PC-3 (cell line): ENCODE results near the gene LSR. TPM values are rescaled to one million over a fixed set of nuclear protein-coding genes. Genes with fewer than 3 reads are reported as not detected.
A peak's percentile ranks its signal among the peaks of the same experiment; 100 is the strongest.

Experiments used
- ATAC-seq: fragments of 200-7000 bp; cut with Tn5 transposase; 2 replicates; pipeline ENCODE4 v1.9.1; 2020; ENCODE audit warnings: mild to moderate bottlenecking, moderate library complexity
- Bru-seq: library from RNA; stranded (reverse); fragments of 400-500 nt; gene quantifications from one replicate; lab custom pipeline; 2021; lab: Mats Ljungman, UMichigan
- BruChase-seq, 2 experiments: library from RNA; stranded (reverse); fragments of 400-500 nt; gene quantifications; one replicate each; lab custom pipeline; 2021; lab: Mats Ljungman, UMichigan
- BruUV-seq: library from RNA; stranded (reverse); fragments of 400-500 nt; replicated peaks from 2 replicates; lab custom pipeline; 2021; lab: Mats Ljungman, UMichigan
- CTCF ChIA-PET: fragments of 300-600 bp; sonication (Branson Sonifier 250); formaldehyde crosslinking; loops from one replicate; lab custom pipeline; 2022; ENCODE audit warnings: antibody characterized with exemption; lab: Charles Lee
- POLR2A ChIA-PET: fragments of 300-600 bp; sonication (Branson Sonifier 250); formaldehyde crosslinking; loops from one replicate; lab custom pipeline; 2022; ENCODE audit warnings: antibody characterized with exemption; ENCODE audit not compliant: unreplicated experiment; lab: Charles Lee
- DNase-seq: peaks from one replicate; pipeline ENCODE4 v3.0.0-alpha.2; 2015
- H2AFZ ChIP-seq: fragments of 300-600 bp; sonication (generic); 2 replicates; pipeline ENCODE4 v1.6.0; 2016; ENCODE audit warnings: antibody characterized with exemption, low read length
- H3F3A ChIP-seq: fragments of 300-600 bp; sonication (generic); one replicate; pipeline ENCODE4 v1.6.0; 2017; ENCODE audit warnings: antibody characterized with exemption, low read length, control low read depth, mild to moderate bottlenecking; ENCODE audit not compliant: unreplicated experiment
- H3K27ac ChIP-seq: fragments of 300-600 bp; sonication (generic); 2 replicates; pipeline ENCODE4 v1.5.1; 2016; ENCODE audit warnings: mild to moderate bottlenecking, low read length
- H3K27me3 ChIP-seq: fragments of 300-600 bp; sonication (generic); 2 replicates; pipeline ENCODE4 v1.6.1; 2016; ENCODE audit warnings: low read length, mixed read lengths
- H3K36me3 ChIP-seq: fragments of 300-600 bp; sonication (generic); 2 replicates; pipeline ENCODE4 v1.6.1; 2016; ENCODE audit warnings: low read depth, mixed run types, low read length, mixed read lengths
- H3K4me1 ChIP-seq: fragments of 300-600 bp; sonication (generic); 2 replicates; pipeline ENCODE4 v1.5.1; 2016; ENCODE audit warnings: low read length; ENCODE audit not compliant: insufficient read depth
- H3K4me2 ChIP-seq: fragments of 300-600 bp; sonication (generic); 2 replicates; pipeline ENCODE4 v1.6.0; 2016; ENCODE audit warnings: low read length
- H3K4me3 ChIP-seq: fragments of 300-600 bp; sonication (generic); 2 replicates; pipeline ENCODE4 v1.5.1; 2016; ENCODE audit warnings: mild to moderate bottlenecking, low read length, mixed read lengths
- H3K79me2 ChIP-seq: fragments of 300-600 bp; sonication (generic); 2 replicates; pipeline ENCODE4 v1.6.1; 2017; ENCODE audit warnings: low read length, mixed read lengths
- H3K9ac ChIP-seq: fragments of 300-600 bp; sonication (generic); 2 replicates; pipeline ENCODE4 v1.6.0; 2016; ENCODE audit warnings: mild to moderate bottlenecking, low read length
- H3K9me2 ChIP-seq: fragments of 300-600 bp; sonication (generic); replicated peaks from 2 replicates; pipeline ENCODE4 v1.6.1; 2016; ENCODE audit warnings: mixed run types, low read length, mixed read lengths
- H3K9me3 ChIP-seq: fragments of 300-600 bp; sonication (generic); 2 replicates; pipeline ENCODE4 v1.6.1; 2016; ENCODE audit warnings: low read length, mixed read lengths
- H4K20me1 ChIP-seq: fragments of 300-600 bp; sonication (generic); 2 replicates; pipeline ENCODE4 v1.6.1; 2016; ENCODE audit warnings: low read length, mixed read lengths
- CTCF ChIP-seq: fragments of 300-600 bp; sonication (generic); conservative IDR thresholded peaks from 2 replicates; pipeline ENCODE4 v1.5.1; 2017; ENCODE audit warnings: antibody characterized with exemption, low read depth, mild to moderate bottlenecking, low read length
- EZH2 ChIP-seq: fragments of 300-600 bp; sonication (generic); IDR thresholded peaks from one replicate; pipeline ENCODE4 v1.6.1; 2017; ENCODE audit warnings: antibody characterized with exemption, mild to moderate bottlenecking, low read length; ENCODE audit not compliant: unreplicated experiment
- EZH2phosphoT487 ChIP-seq: fragments of 300-600 bp; sonication (generic); IDR thresholded peaks from 2 replicates; pipeline ENCODE4 v1.6.1; 2018; ENCODE audit warnings: mild to moderate bottlenecking, antibody characterized with exemption, low read length, borderline replicate concordance
- intact Hi-C: fragments of 100-400 bp; cut with micrococcal nuclease; formaldehyde crosslinking; loops from 2 replicates; pipeline ENCODE4 v1.9.0; 2023
- long read RNA-seq: library from polyadenylated mRNA; unstranded; transcript quantifications from one replicate; pipeline ENCODE4 v2.0.0, GENCODE V29; 2021; ENCODE audit not compliant: unreplicated experiment
- total RNA-seq: library from RNA; depleted of rRNA; stranded (reverse); fragments of >200 nt; gene quantifications from 2 replicates; pipeline ENCODE4 v1.2.3, GENCODE V29; 2014; rRNA removed

Gene LSR
- 80.3 and 91.0 TPM in 2 replicates for total RNA-seq
- percentile 59 among the genes with signal in this experiment for Bru-seq, nascent RNA
- percentile 68 among the genes with signal in this experiment for BruChase-seq, experiment 1, labeled RNA remaining after a 6-hour chase
- BruChase-seq, experiment 2, labeled RNA remaining after a 2-hour chase, result percentile 60 among the genes with signal in this experiment
- long read RNA-seq, transcript LSR-202 (9 exons, 2,105 nt), result minor isoform, 41 of 212 reads
- long read RNA-seq, transcript LSR-214 (10 exons, 2,274 nt), result minor isoform, 8 of 212 reads
- long read RNA-seq, transcript LSR-205 (7 exons, 1,606 nt), result minor isoform, 5 of 212 reads
- long read RNA-seq, transcript LSR-203 (8 exons, 1,963 nt), result major isoform, 74 of 212 reads
- long read RNA-seq, partial matches to known transcripts, result 43 of 212 reads
- long read RNA-seq, other reads (novel, unspliced or antisense), result 37 of 212 reads

GRCh38 chr19:35248310-35249145 is at the start of gene LSR:
Gene LSR, plus strand, starts transcription at chr19:35249002. Its CDS starts 21 bp downstream, at chr19:35249023.
- CTCF ChIA-PET, result no interaction called here
- peak; percentile 80 for ATAC-seq
- TF ChIP-seq CTCF, result no peak
- no peak for TF ChIP-seq EZH2
- TF ChIP-seq EZH2phosphoT487, result no peak

GRCh38 chr19:35199481-35199880 is 49.3 kb upstream of the LSR start:
- Histone ChIP-seq H3F3A (no peaks in the 10 kb centered on the region), H3K4me1 (no peaks in the 10 kb centered on the region), H3K9ac (no peak overlapping the region), H3K27ac (no peak overlapping the region), H3K4me2 (no peak overlapping the region), H3K4me3 (no peak overlapping the region), H3K9me2 (no peaks in the 10 kb centered on the region), H4K20me1 (no peaks in the 10 kb centered on the region), H3K79me2 (no peaks in the 10 kb centered on the region), H3K9me3 (no peaks in the 10 kb centered on the region), H3K27me3 (0 out of 2 replicates have a peak, but pooled peaks cover 5% of the 10 kb centered on the region), H3K36me3 (no peaks in the 10 kb centered on the region), H2AFZ (no peak overlapping the region)
- DNase-seq (no peak), ATAC-seq (no peak)
- ChIA-PET CTCF (no interaction called here), POLR2A (no interaction called here)
- TF ChIP-seq EZH2 (no peak), CTCF (no peak), EZH2phosphoT487 (no peak)
- BruUV-seq, result no TSS peak
- intact Hi-C loops, result no loop called here

More at GRCh38 chr19:35248310-35249145, at the start of gene LSR:
- Histone ChIP-seq H3K79me2 (peaks cover 28% of the 10 kb centered on the region), H3K4me3 (peak within 1 kb of the TSS; percentile 92), H3K9me2 (no peaks in the 10 kb centered on the region), H2AFZ (peak within 1 kb of the TSS; percentile 86), H3F3A (no peaks in the 10 kb centered on the region), H3K27ac (peak within 1 kb of the TSS; percentile 90), H3K36me3 (no peaks in the 10 kb centered on the region; the same call in 1 of the 2 replicates), H3K9ac (peak within 1 kb of the TSS; percentile 82), H3K4me1 (peaks cover 14% of the 10 kb centered on the region), H4K20me1 (no peaks in the 10 kb centered on the region; the same call in 1 of the 2 replicates), H3K9me3 (no peaks in the 10 kb centered on the region), H3K27me3 (no peaks in the 10 kb centered on the region), H3K4me2 (peak within 1 kb of the TSS; percentile 86)
- no TSS peak for BruUV-seq
- intact Hi-C loops, result loop anchor here (10.0 kb wide), 1 partner anchor 104 kb away; the partner anchor contains the start of gene FXYD7
- DNase-seq, result peak; percentile 84
- POLR2A ChIA-PET, result no interaction called here
